Posterior vena cava (tissue), 2 donors: Measurements from ENCODE around the gene TBC1D3E. TPM values are rescaled to one million over a fixed set of nuclear protein-coding genes. Genes with fewer than 3 reads are reported as not detected.
"Not testable (repeated sequence)": the region's sequence is repeated elsewhere in the genome, so short reads cannot be mapped to it uniquely, and the experiment has no call there.

Source experiments
- DNase-seq: peaks from one replicate; pipeline ENCODE4 v3.0.0-alpha.2; 2020; ENCODE audit warnings: low spot score
- intact Hi-C, 2 donors: fragments of 100-400 bp; cut with DNase I; formaldehyde crosslinking; loops; one replicate each; pipeline versions ENCODE4 v1.14.1 to v1.14.2; 2022 to 2023
- long read RNA-seq, 2 donors: library from polyadenylated mRNA; unstranded; transcript quantifications; one replicate each; pipeline ENCODE4 v2.0.0, GENCODE V29; 2020 to 2021
- total RNA-seq, 2 donors: library from RNA; stranded (reverse); fragmentation: NEBNext Ultra II Directional; extraction: Animal tissue kit (Norgen Biotek cat#: 25700); gene quantifications; one replicate each; pipeline ENCODE4 v1.2.1, GENCODE V29; 2021
- donor health status: DM: yes; HTN: yes; CAD: no.
- donor health status: DM: yes; HTN: yes; CAD: no.

TBC1D3E gene
- not detected for total RNA-seq
- long read RNA-seq, donor 1: 0 reads
- long read RNA-seq, donor 2: 0 reads

GRCh38 chr17:38127651-38128050 is at the start of gene TBC1D3E:
TBC1D3E (plus strand) TSS chr17:38127951; CDS start chr17:38129496, 1,545 bp downstream.
- DNase-seq, intact Hi-C loops: not testable (repeated sequence)

GRCh38 chr17:38087344-38087743 is 40.4 kb upstream of the TBC1D3E start:
- DNase-seq, intact Hi-C loops: not testable (repeated sequence)

- DNase-seq: peak; percentile 32
- intact Hi-C loops: not testable (repeated sequence)
These were observed 39.6 kb upstream of the TBC1D3E start for GRCh38 chr17:38088120-38088519.

GRCh38 chr17:38094059-38094694 is 33.6 kb upstream of the TBC1D3E start:
- DNase-seq, intact Hi-C loops: not testable (repeated sequence)

GRCh38 chr17:38099262-38099661 is 28.5 kb upstream of the TBC1D3E start:
- intact Hi-C loops, DNase-seq: not testable (repeated sequence)

- intact Hi-C loops, DNase-seq: not testable (repeated sequence)
These were observed 7.9 kb upstream of the TBC1D3E start for GRCh38 chr17:38119829-38120228.

GRCh38 chr17:38134860-38135259 is 7.1 kb downstream of the TBC1D3E start:
- intact Hi-C loops, DNase-seq: not testable (repeated sequence)

Other genes with a start within 250 kb of the TBC1D3E start
- not detected for gene TBC1D3K, start 203.5 kb upstream of the TBC1D3E start, total RNA-seq
- gene TBC1D3L, start 138.9 kb upstream of the TBC1D3E start, total RNA-seq: 1 to 10 TPM; 4.8 to 5.6 TPM
- under 1 TPM; 0.83 to 0.95 TPM for gene TBC1D3D, start 124.0 kb upstream of the TBC1D3E start, total RNA-seq
- gene TBC1D3C, start 59.3 kb upstream of the TBC1D3E start, total RNA-seq: not detected
- not detected for gene TBC1D3, start 64.6 kb downstream of the TBC1D3E start, total RNA-seq
- gene MRPL45, start 169.2 kb downstream of the TBC1D3E start, total RNA-seq: 10 to 100 TPM; 14.9 to 18.0 TPM
- gene GPR179, start 216.0 kb downstream of the TBC1D3E start, total RNA-seq: under 1 TPM in 1 of 2 donors, not detected in 1; 0.05 TPM
- gene SOCS7, start 223.9 kb downstream of the TBC1D3E start, total RNA-seq: 10 to 100 TPM; 12.2 to 15.3 TPM